GM19468 (cell line): Measurements from ENCODE around the gene TBC1D22B.
A peak's percentile ranks its signal among the peaks of the same experiment; 100 is the strongest.

ENCODE experiments used
- ATAC-seq: cut with Tn5 transposase; IDR thresholded peaks from one replicate; pipeline ENCODE4 v1.9.1; 2021; ENCODE audit warnings: mild to moderate bottlenecking, moderate library complexity, moderate number of reproducible peaks; ENCODE audit not compliant: unreplicated experiment; ENCODE audit errors: extremely low read depth

The TBC1D22B gene

GRCh38 chr6:37239526-37239925, 18.0 kb upstream of the TBC1D22B start:
- no peak for ATAC-seq

- ATAC-seq = peak; percentile 19
Measured at GRCh38 chr6:37239950-37240713, 17.4 kb upstream of the TBC1D22B start.

GRCh38 chr6:37241131-37241530, 16.4 kb upstream of the TBC1D22B start:
- ATAC-seq = no peak

- no peak for ATAC-seq
Measured at GRCh38 chr6:37241775-37242428, 15.7 kb upstream of the TBC1D22B start.

DNA sequence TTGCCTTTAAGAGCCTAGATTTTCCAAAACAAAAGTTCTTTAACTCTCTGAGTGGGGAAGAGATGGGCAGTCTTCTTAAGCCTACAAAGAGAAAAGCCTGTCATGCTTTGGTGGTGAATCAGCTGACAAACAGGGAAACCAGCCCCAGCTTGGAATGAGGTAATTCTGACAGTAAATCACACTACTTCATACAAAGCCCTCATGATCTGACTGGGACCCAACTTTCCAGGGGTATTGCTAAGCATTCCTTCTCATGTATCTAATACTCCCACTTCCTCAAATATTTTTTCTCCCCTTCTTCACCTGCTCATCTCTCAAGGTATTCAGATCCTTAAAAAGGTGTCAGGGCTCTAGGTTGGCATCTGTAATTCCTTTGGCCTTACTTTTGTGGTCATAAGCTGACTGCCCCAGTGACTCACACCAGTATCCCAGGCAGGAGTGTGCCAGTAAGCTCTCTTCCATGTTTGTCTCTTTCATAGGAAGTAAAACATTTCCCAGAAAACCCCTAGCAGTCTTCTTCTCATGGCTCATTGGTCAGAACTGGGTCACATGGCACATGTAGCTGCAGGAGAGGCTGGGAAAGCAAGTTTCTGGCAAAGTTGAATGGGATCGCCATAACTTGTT, 15.0 kb upstream of the TBC1D22B start:
- no peak for ATAC-seq

GRCh38 chr6:37243131-37243815, 14.3 kb upstream of the TBC1D22B start:
- no peak for ATAC-seq

GRCh38 chr6:37243816-37244370, 13.7 kb upstream of the TBC1D22B start:
- no peak for ATAC-seq

DNA sequence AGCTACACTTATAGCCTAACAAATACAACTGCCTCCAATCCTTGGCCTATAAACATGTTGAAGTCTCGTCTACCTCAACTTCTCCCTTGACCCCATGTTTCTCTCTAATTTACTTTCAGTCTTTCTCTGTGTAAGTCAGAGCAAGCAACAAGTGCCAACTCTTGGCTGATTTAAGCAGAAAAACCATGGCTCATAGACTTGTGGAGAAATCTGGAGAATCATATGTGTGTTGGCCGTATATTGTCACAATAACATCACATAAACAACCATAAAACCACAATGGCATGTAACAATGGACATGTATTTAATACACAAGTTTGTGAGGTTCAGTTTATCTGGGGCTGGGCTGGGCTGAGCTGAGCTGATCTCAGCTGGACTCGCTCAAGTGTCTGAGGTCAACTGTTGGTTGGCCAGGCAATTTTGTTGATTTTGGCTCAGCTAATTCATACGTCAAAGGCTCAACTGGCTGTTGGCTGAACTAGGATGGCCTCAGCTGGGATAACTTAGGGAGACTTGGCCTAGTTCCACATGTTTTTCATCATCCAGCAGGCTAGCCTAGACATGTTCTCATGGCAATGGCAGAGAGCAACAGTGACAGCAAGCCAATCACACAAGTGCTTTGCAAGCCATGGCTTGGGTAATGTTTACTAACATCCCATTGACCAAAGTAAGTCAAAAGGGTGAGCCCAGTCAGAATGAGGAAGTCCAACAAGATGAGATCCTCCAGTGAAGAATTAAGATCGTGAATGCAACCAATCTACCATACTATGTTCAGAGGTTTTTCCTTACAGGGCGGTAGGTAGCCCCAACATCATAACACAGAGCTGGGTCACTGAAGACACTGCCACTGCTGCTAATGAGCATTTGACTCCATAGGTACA, 12.9 kb upstream of the TBC1D22B start:
- ATAC-seq = no peak

GRCh38 chr6:37251211-37251780, 6.3 kb upstream of the TBC1D22B start:
- no peak for ATAC-seq

DNA sequence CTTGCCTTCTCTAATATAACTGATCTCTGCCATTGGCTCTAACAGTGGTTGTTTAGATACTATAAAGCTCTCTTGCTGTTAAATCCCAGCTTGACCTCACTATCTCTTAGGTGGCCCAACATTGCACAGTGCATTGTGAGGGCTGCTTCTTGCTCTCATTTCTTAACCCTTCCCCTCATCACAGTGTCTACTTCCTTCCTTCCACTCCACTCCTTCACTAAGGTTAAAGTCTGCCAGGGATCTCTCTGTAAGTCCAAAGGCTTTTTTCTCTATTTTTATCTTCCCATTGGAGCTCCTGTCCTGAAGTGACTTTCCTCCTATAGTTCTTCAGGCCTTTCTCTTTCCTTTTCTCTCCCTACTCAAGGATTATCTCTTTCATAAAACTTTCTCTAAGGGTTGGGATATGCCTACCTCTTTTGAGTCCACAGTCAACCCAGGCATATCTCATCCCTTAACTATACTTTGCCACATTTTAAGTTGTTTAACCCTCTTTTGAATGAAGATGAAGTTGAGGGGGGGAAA, 4.0 kb upstream of the TBC1D22B start:
- ATAC-seq = no peak

DNA sequence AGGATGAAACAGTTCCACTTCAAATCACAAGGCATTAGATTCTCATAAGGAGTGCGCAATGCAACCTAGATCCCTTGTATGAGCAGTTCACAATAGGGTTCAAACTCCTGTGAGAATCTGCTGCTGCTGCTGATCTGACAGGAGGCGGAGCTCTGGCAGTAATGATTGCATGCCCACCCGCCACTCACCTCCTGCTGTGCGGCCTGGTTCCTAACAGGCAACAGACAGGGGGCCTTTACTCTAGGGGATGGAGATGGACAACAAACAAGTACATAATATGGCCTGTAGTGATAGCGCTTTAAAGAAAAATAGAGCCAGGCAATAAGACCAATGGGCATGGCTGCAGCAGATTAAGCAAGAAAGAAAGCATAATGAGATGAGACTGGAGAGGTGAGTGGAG, 2.7 kb upstream of the TBC1D22B start:
- no peak for ATAC-seq

DNA sequence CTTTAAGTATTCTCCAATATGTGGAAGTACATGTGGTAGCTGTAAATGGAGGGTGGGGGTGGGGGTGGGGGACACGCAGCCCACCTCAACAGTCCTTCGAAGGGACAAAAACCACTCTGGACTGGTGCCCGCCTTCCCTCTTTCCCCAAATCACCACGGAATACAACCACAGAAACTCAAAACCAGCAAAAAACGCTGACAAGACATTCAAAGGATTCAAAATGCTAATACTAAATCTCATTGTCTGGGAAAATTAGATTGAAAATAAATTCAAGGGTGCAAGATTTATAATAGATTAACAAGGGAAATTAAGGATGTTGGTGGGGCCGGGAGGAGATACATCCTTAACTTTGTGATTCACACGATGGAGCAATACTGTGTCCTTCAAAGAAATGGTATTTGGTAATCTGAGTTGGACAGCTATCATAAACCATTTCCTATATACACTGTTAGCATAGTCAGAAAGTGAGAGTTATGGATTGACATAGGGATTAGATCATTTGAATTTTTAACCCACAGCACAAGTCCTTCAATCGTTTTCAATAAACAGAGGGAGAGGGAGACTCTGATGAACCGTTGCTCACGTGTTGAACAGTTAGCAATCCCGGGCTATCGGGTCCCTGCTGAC, 766 bp upstream of the TBC1D22B start:
- no peak for ATAC-seq

DNA sequence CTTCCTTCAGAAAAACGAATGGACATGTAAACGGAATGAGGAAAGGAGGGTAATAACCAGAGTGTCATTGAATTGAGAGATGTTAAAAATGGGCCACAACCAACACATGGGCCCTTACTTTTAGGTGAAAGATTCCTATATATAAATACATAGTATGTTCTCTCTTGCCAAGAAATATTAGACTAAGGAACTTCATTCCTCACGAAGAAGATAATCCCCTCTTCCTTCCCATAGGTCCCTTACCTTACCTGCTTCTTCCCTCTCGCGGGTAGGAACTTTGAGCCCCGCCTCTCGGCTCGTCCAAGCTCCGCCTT, 295 bp upstream of the TBC1D22B start:
- no peak for ATAC-seq

GRCh38 chr6:37258405-37259105, 983 bp downstream of the TBC1D22B start:
- no peak for ATAC-seq

- ATAC-seq = no peak
Measured at GRCh38 chr6:37259191-37259590, 1.6 kb downstream of the TBC1D22B start.

DNA sequence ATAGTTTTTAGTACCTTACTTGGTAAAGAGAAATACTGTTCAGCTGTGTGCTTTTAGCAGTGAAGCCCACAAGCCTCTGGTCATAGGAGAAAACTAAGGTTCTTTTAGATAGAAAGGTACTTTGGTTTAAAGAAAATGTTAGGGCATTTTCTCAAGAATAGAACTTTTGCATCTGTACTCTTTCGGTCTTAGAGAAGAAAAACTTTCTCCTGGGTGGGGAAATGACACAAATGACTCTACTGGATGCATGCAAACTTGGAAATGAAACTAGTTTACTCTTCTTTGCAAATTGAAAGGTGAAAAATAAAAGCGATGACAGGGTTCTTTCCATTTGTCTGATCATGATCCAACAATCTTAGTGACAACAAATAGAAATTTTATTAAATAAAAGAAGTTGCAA, 2.5 kb downstream of the TBC1D22B start:
- no peak for ATAC-seq

- ATAC-seq = no peak
Measured at GRCh38 chr6:37260444-37260843, 2.9 kb downstream of the TBC1D22B start.

DNA sequence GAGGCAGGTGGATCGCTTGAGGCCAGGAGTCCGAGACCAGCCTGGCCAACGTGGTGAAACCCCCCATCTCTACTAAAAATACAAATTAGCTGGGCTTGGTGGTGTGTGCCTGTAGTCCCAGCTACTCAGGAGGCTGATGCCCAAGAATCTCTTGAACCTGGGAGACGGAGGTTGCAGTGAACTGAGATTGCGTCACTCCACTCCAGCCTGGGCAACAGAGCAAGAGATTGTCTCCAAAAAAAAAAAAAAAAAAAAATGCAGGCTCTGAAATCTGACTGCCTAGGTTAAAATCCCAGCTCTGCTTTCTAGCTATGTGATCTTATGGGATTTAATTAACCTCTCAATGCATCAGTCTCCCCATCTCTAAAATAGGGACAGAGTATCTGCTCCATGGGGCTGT, 3.6 kb downstream of the TBC1D22B start:
- no peak for ATAC-seq
